HG03342 (cell line): ENCODE measurements around the gene KDM2A.
"Not testable (repeated sequence)": the region's sequence is repeated elsewhere in the genome, so short reads cannot be mapped to it uniquely, and the experiment has no call there.

Experiments
- ATAC-seq: cut with Tn5 transposase; IDR thresholded peaks from one replicate; pipeline ENCODE4 v1.9.1; 2021; ENCODE audit warnings: mild to moderate bottlenecking, moderate library complexity; ENCODE audit not compliant: unreplicated experiment

KDM2A gene

GRCh38 chr11:67233584-67234190, 114.6 kb downstream of the KDM2A start:
- no peak for ATAC-seq

DNA sequence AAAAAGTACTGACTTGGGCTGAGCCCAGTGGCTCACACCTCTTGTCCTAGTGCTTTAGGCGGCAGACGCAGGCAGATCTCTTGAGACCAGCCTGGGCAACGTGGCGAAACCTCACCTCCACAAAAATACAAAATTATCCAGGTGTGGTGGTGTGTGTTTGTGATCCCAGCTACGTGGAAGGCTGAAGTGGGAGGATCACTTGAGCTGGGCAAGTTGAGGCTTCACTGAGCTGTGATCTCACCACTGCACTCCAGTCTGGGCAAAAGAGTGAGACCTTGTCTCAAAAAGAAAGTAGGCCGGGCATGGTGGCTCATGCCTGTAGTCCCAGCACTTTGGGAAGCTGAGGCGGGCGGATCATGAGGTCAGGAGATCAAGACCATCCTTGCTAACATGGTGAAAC, 115.5 kb downstream of the KDM2A start:
- ATAC-seq = not testable (repeated sequence)

DNA sequence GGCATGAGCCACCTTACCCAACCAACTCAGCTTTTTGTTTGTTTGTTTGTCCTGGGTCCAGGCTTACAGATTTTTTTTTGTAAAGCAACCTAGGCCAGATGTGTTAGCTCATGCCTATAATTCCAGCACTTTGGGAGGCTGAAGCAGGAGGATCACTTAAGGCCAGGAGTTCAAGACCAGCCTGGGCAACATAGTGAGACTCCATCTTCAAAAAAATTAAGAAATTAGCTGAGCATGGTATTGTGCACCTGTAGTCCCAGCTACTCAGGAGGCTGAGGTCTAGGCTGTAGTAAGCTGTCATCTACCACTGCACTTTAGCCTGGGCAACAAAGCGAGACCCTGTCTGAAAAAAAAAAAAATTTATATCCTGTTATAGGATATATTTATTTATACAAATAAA, 118.5 kb downstream of the KDM2A start:
- ATAC-seq = no peak

DNA sequence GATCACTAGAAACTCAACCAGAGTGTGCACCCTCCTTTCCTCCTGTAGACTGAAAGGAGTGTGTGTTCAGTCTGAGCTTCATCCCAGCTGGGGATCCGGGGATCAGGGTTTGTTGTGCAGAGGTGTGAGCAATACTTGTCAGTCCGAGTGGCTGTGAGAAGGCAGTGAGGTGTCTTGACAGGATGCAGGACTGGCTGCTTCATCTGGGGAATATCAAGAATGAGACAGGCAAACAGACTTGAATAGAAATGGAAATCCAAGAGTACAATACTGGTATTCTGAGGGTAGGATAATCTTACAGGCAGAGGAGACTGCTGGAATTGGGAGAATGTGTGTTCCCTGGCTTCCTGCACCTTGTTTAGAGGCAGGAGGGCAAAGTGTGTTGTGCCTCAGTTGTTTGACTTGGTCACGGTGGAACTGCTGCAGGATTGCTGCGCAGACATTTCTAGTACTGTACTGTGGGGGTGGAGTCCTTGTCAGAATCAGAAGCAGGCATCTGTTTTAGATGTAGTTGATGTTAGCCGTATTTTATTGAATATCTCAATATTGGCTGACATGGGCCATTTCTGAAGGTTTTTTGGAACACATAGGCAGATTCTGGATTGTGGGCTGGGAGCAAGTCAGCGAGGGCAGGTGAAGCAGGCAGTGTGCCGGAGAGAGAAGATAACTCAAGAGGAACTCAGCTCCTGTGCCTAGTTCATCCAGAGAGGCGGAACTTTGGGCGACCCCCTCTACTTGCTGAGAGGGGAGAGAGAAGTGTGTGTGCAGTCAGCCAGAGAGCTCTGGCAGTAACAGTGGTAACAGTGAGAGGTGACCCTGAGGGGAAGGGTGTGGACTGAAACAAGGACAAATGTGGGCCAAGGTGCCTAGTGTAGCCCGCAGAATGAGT, 120.1 kb downstream of the KDM2A start:
- ATAC-seq = no peak

GRCh38 chr11:67239783-67240575, 120.9 kb downstream of the KDM2A start:
- ATAC-seq = peak; percentile 84

- peak; percentile 27 for ATAC-seq
Observed at GRCh38 chr11:67240576-67241389, 121.7 kb downstream of the KDM2A start.

DNA sequence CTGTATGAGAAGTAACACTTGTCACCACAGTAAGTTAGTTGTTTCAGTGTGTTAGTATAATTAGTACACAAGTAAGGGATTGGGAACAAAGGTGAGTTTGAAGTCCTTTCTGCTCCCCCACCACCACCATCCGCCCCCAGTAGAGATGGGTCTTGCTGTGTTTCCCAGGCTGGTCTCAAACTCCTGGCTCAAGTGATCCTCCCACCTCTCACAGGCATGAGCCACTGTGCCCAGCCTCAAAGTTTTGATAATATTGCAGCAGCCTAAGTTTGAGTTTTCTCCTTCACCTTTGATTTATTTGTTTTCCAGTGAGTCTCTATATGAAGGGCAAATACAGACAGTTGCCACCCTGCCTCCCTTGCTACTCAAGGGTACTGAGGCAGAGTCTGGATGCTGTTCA, 123.5 kb downstream of the KDM2A start:
- no peak for ATAC-seq

DNA sequence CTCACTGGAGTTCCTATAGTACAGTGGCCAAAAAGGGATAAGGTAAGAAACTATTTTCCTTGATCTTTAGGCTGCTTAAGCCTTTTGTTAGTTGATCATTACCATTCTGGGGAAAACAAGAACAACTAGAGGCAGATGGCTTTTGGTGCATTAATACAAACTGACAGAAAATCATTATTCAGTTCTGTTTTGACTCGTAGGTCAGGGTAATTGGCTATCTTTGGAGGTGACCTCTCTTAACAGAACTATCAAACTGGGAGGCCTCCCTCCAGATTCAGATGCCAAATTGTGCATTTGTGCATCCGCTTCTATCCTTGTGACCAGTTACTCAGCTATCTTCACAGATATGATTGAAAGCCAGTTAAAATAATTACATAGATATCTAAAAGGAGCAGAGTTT, 124.0 kb downstream of the KDM2A start:
- no peak for ATAC-seq

- ATAC-seq = no peak
Observed at GRCh38 chr11:67245046-67245445, 126.0 kb downstream of the KDM2A start.

DNA sequence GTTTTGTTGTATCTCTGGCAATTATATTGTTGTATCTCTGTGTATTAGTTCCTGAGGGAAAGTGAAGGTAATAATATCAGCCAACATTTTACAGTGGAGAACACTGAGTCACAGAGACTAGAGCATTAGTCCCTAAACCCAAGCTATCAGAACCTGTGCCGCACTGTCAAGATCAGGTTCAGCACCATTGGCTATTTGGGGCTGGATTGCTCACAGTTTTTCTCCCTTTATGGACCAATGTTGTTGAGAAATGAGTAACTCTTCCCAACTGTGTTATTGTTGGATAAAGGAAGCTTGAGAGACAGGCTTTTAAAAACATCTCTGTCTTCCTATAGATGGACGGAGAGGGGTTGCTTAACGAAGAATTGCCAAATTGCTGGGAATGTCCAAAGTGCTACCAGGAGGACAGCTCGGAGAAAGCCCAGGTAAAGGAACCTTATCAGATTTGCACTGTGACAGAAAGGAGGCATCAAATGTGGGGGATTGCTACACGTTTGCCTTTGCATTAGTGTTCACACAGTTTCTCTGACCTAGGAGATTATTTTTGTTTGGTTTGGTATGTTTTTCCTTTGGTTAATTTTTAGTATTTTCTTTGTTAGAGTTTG, 129.0 kb downstream of the KDM2A start:
- ATAC-seq = no peak

DNA sequence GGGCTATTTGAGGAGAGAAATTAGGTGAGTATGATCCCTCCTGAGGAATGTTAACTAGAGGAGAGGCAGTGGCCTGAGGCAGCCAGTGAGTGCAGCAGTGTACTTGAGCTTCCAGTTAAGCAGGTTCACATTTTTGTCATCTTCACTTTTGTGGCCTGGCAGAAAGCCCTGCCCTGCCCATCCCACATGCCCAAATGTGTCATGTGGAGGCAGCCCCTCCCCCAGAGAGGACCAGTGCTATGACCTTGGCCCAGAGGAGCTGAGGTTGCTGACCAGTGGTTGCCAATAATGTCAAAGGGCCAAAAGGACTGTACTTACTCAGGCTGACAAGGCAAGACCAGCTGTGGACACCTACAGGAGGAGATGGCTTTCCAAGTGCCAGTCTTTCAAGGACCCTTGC, 129.6 kb downstream of the KDM2A start:
- no peak for ATAC-seq

DNA sequence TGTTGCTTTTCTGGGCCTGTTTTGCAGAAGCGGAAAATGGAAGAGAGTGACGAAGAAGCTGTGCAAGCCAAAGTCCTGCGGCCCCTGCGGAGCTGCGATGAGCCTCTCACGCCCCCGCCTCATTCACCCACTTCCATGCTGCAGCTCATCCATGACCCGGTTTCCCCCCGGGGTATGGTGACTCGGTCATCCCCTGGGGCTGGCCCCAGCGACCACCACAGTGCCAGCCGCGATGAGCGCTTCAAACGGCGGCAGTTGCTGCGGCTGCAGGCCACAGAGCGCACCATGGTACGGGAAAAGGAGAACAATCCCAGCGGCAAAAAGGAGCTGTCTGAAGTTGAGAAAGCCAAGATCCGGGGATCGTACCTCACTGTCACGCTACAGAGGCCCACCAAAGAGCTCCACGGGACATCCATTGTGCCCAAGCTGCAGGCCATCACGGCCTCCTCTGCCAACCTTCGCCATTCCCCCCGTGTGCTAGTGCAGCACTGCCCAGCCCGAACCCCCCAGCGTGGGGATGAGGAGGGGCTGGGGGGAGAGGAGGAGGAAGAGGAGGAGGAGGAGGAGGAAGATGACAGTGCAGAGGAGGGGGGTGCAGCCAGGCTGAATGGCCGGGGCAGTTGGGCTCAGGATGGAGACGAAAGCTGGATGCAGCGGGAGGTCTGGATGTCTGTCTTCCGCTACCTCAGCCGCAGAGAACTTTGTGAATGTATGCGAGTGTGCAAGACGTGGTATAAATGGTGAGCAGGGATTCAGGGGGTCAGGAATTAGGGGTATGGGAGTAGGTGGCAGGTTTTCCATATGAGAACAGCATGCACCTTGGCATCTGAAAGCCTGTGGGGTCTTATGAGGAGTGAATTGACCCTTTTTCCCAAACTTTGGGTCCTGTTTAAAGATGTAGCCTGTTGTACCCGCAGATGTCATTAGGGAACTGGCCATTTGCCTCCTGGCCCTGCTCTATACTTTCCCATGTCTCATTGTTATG, 131.3 kb downstream of the KDM2A start:
- ATAC-seq = no peak

- no peak for ATAC-seq
Observed at GRCh38 chr11:67251841-67252240, 132.8 kb downstream of the KDM2A start.

DNA sequence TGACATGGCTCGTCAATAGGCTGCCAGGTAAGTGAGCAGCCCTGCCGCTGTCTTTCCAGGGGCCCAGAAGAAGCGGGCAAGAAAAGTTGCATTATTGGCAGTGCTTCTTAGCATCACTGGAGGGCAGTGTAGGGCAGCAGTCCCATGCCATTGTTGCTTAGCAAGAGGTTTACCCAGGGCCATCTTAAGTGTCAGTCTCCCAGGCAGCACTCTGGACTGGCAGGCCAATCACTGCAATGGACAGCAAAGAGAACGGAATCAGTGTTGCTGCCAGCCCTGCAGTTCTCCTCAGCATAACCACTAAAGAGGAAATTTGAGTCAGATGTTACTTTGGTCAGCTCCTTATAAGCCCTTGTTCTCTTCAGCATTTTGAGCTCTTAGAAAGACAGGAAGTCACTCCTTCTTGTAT, 133.8 kb downstream of the KDM2A start:
- no peak for ATAC-seq

DNA sequence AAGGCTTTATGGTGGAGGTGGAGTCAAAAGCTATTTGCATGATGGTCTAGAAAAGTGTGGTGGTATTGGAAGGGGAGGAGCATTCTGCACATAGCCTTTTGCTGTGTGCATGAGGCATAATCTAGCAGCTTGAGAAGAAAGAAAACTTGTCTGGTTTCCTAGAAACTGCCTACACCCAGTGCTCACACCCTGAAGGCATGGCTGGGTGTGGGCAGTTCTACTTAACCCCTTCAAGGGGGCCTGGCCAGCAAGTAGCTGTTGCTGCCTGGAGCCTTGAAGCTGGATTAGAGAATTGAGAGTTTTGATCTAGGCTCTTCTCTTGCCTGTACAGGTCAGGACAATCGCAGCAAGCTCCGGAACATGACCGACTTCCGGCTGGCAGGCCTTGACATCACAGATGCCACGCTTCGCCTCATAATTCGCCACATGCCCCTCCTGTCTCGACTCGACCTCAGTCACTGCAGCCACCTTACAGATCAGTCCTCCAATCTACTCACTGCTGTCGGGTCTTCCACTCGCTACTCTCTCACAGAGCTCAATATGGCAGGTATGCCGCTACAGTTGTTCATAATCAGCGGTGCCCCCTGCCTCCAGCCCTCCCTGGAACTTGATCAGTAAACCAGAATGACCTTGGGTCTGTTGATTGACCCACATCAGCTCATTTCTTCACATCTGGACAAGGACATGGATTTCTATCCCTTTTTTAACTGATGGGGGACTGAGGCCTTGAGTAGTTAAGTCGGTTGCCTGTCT, 135.0 kb downstream of the KDM2A start:
- no peak for ATAC-seq

DNA sequence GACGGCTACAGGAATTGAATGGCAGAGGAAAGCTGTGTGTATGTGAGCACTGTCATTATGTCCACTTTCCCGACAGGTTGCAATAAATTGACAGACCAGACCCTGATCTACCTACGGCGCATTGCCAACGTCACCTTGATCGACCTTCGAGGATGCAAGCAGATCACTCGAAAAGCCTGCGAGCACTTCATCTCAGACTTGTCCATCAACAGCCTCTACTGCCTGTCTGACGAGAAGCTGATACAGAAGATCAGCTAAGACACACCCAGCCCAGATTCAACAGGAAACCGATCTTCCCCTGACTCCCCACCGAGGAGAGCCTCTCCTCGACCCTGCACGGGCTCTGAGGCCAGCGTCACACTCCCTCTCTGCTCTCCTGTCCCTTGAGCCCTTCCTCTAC, 135.7 kb downstream of the KDM2A start:
- ATAC-seq = no peak

GRCh38 chr11:67255353-67255752, 136.3 kb downstream of the KDM2A start:
- ATAC-seq = no peak

- ATAC-seq = no peak
Observed at GRCh38 chr11:67255864-67256263, 136.8 kb downstream of the KDM2A start.
